Type B pancreatic cell (in vitro differentiated cells): ENCODE results near the gene TGOLN2. TPM values are rescaled to one million over a fixed set of nuclear protein-coding genes. Genes with fewer than 3 reads are reported as not detected.
A peak's percentile ranks its signal among the peaks of the same experiment; 100 is the strongest.

ENCODE experiments used
- DNase-seq: peaks from one replicate; pipeline ENCODE4 v3.0.0; 2021; ENCODE audit warnings: mixed read lengths; ENCODE audit not compliant: unreplicated experiment; ENCODE audit errors: extremely low spot score
- H3K27ac Mint-ChIP-seq: 2 replicates; pipeline ENCODE4 v1.8.0; 2021; ENCODE audit warnings: mild to moderate bottlenecking, mixed read lengths
- H3K27me3 Mint-ChIP-seq: 2 replicates; pipeline ENCODE4 v1.8.0; 2021; ENCODE audit warnings: mixed read lengths
- H3K36me3 Mint-ChIP-seq: 2 replicates; pipeline ENCODE4 v1.8.0; 2021; ENCODE audit warnings: mixed read lengths
- H3K4me1 Mint-ChIP-seq: one replicate; pipeline ENCODE4 v1.8.0; 2021; ENCODE audit warnings: mixed read lengths; ENCODE audit not compliant: unreplicated experiment
- H3K4me3 Mint-ChIP-seq: 2 replicates; pipeline ENCODE4 v1.8.0; 2021; ENCODE audit warnings: mild to moderate bottlenecking, mixed read lengths
- H3K9me3 Mint-ChIP-seq: 2 replicates; pipeline ENCODE4 v1.8.0; 2021; ENCODE audit warnings: mixed read lengths
- CTCF ChIP-seq: fragments of 200-600 bp; sonication (generic); conservative IDR thresholded peaks from 2 replicates; pipeline ENCODE4 v1.5.0; 2021; ENCODE audit warnings: antibody characterized with exemption, mild to moderate bottlenecking
- total RNA-seq: library from RNA; stranded (reverse); gene quantifications from 2 replicates; pipeline ENCODE4 v1.2.1, GENCODE V29; 2021; ENCODE audit warnings: low replicate concordance

TGOLN2 gene
- total RNA-seq, 1 donor from 2014 or later: 54.0 TPM

GRCh38 chr2:85282914-85283313, 44.9 kb downstream of the TGOLN2 start:
- H3K4me1 Mint-ChIP-seq: peaks cover 29% of the 10 kb centered on the region
- no peaks in the 10 kb centered on the region for H3K36me3 Mint-ChIP-seq
- no peak overlapping the region for H3K4me3 Mint-ChIP-seq
- no peaks in the 10 kb centered on the region for H3K27me3 Mint-ChIP-seq
- no peaks in the 10 kb centered on the region for H3K9me3 Mint-ChIP-seq
- peak overlapping the region; percentile 27 for H3K27ac Mint-ChIP-seq
- no peak for TF ChIP-seq CTCF
- no peak for DNase-seq

GRCh38 chr2:85281553-85281952, 46.2 kb downstream of the TGOLN2 start:
- H3K4me1 Mint-ChIP-seq: peaks cover 42% of the 10 kb centered on the region
- H3K27me3 Mint-ChIP-seq: no peaks in the 10 kb centered on the region
- H3K27ac Mint-ChIP-seq: no peak overlapping the region
- DNase-seq: no peak
- H3K9me3 Mint-ChIP-seq: no peaks in the 10 kb centered on the region
- no peaks in the 10 kb centered on the region for H3K36me3 Mint-ChIP-seq
- H3K4me3 Mint-ChIP-seq: no peak overlapping the region
- no peak for TF ChIP-seq CTCF

- Mint-ChIP-seq H3K27ac (peak overlapping the region; percentile 65), H3K36me3 (no peaks in the 10 kb centered on the region), H3K4me1 (peaks cover 60% of the 10 kb centered on the region), H3K4me3 (peak overlapping the region; percentile 38), H3K9me3 (no peaks in the 10 kb centered on the region), H3K27me3 (no peaks in the 10 kb centered on the region)
- no peak for DNase-seq
- TF ChIP-seq CTCF: no peak
Measured at GRCh38 chr2:85278361-85278760, 49.4 kb downstream of the TGOLN2 start.

GRCh38 chr2:85277416-85278158, 50.2 kb downstream of the TGOLN2 start:
- TF ChIP-seq CTCF: no peak
- no peaks in the 10 kb centered on the region for H3K9me3 Mint-ChIP-seq
- no peaks in the 10 kb centered on the region for H3K36me3 Mint-ChIP-seq
- H3K27ac Mint-ChIP-seq: peak overlapping the region; percentile 65
- peaks cover 63% of the 10 kb centered on the region for H3K4me1 Mint-ChIP-seq
- H3K4me3 Mint-ChIP-seq: peak overlapping the region; percentile 38
- no peaks in the 10 kb centered on the region for H3K27me3 Mint-ChIP-seq
- no peak for DNase-seq

GRCh38 chr2:85276571-85277118, 51.1 kb downstream of the TGOLN2 start:
- Mint-ChIP-seq H3K4me3 (peak overlapping the region; percentile 29), H3K27me3 (no peaks in the 10 kb centered on the region), H3K9me3 (no peaks in the 10 kb centered on the region), H3K36me3 (no peaks in the 10 kb centered on the region), H3K27ac (peak overlapping the region; percentile 66), H3K4me1 (peaks cover 56% of the 10 kb centered on the region)
- TF ChIP-seq CTCF: no peak
- DNase-seq: no peak
